Lower leg skin (tissue), 3 donors: ENCODE measurements around the gene P2RY11.

Source experiments
- POLR2A ChIP-seq, 2 donors: fragments of 450-650 bp; IDR thresholded peaks; one replicate each; pipeline ENCODE4 v1.6.1; 2016 to 2017; ENCODE audit warnings: antibody characterized with exemption in 2 of 2, mild to moderate bottlenecking in 1 of 2, moderate library complexity in 1 of 2
- TF ChIP-seq, protein P1 (sequence below), 3 donors: fragments of 450-650 bp; IDR thresholded peaks; one replicate each; pipeline ENCODE4 v1.5.1; 2016; ENCODE audit warnings: antibody characterized with exemption in 3 of 3, mild to moderate bottlenecking in 3 of 3, moderate library complexity in 2 of 3

DNA sequence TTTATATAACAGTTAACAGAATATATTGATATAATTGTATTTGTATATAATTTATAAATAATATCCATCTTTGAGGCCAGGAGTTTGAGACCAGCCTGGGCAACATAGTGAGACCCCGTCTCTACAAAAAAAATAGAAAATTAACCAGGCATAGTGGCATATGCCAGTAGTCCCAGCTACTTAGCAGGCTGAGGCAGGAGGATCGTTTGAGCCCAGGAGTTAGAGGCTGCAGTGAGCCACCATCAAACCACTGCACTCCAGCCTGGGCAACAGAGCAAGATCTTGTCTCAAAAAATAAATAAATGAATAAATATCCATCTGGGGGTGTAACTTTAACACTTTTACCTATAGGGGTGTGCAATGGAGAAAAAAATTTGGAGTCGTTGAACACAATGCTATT lies 26.7 kb upstream of the P2RY11 start:
- TF ChIP-seq, protein P1, sequence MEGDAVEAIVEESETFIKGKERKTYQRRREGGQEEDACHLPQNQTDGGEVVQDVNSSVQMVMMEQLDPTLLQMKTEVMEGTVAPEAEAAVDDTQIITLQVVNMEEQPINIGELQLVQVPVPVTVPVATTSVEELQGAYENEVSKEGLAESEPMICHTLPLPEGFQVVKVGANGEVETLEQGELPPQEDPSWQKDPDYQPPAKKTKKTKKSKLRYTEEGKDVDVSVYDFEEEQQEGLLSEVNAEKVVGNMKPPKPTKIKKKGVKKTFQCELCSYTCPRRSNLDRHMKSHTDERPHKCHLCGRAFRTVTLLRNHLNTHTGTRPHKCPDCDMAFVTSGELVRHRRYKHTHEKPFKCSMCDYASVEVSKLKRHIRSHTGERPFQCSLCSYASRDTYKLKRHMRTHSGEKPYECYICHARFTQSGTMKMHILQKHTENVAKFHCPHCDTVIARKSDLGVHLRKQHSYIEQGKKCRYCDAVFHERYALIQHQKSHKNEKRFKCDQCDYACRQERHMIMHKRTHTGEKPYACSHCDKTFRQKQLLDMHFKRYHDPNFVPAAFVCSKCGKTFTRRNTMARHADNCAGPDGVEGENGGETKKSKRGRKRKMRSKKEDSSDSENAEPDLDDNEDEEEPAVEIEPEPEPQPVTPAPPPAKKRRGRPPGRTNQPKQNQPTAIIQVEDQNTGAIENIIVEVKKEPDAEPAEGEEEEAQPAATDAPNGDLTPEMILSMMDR (IDR thresholded peaks at IDR 0.05), result no peak
- TF ChIP-seq POLR2A (IDR thresholded peaks at IDR 0.05), result no peak
